ENCODE data around the gene METTL3. TPM values are rescaled to one million over a fixed set of nuclear protein-coding genes. Genes with fewer than 3 reads are reported as not detected.

The METTL3 gene
- total and polyA plus RNA-seq, 2 of the 13 experiments (the other 11 are each of a cell fraction or from before 2014, with no cell fraction given) = 123 to 130 TPM

- TF ChIP-seq AKNA (CRISPR knock-in tag; IDR thresholded peaks at IDR 0.05; ENCODE audit: borderline replicate concordance) (no peak), ZMYM4 (CRISPR knock-in tag; IDR thresholded peaks at IDR 0.05) (no peak), GPN1 (CRISPR knock-in tag; IDR thresholded peaks at IDR 0.05; ENCODE audit: borderline replicate concordance) (no peak), HNRNPL (IDR thresholded peaks at IDR 0.05; ENCODE audit: low read depth, low read length) (no peak), POLR2G (IDR thresholded peaks at IDR 0.05; ENCODE audit: low read depth, low read length) (no peak), ZNF563 (CRISPR knock-in tag; IDR thresholded peaks at IDR 0.05) (0 out of 2 replicates have a peak, but pooled peaks have one; percentile 20), ATF1 (CRISPR knock-in tag; IDR thresholded peaks at IDR 0.05) (no peak)
Observed at GRCh38 chr14:21558703-21559170, 47.6 kb upstream of the METTL3 start (continued).
